HepG2 (cell line): Measurements from ENCODE around the gene ZNF32.

Source experiments
- DNMT1 ChIP-seq: sonication (generic); formaldehyde crosslinking; IDR thresholded peaks from 2 replicates; pipeline ENCODE4 v1.5.1; 2020; ENCODE audit warnings: mild to moderate bottlenecking, missing genetic modification reagents
- EZH2 ChIP-seq: conservative IDR thresholded peaks from 2 replicates; pipeline ENCODE4 v1.6.1; 2012; ENCODE audit warnings: mild to moderate bottlenecking, low read depth, low read length, moderate library complexity
- PHB2 ChIP-seq: fragments of 450-650 bp; IDR thresholded peaks from 2 replicates; pipeline ENCODE4 v1.6.1; 2018; ENCODE audit not compliant: partially characterized antibody
- TOE1 ChIP-seq: sonication (generic); formaldehyde crosslinking; IDR thresholded peaks from 2 replicates; pipeline ENCODE4 v1.4.0; 2020; ENCODE audit warnings: mild to moderate bottlenecking, missing genetic modification reagents
- ZBTB8A ChIP-seq: sonication (generic); formaldehyde crosslinking; IDR thresholded peaks from 2 replicates; pipeline ENCODE4 v1.4.0; 2020; ENCODE audit warnings: mild to moderate bottlenecking, low read depth, missing genetic modification reagents, borderline replicate concordance
- ZFP82 ChIP-seq: sonication (generic); formaldehyde crosslinking; IDR thresholded peaks from 2 replicates; pipeline ENCODE4 v1.5.1; 2020; ENCODE audit warnings: mild to moderate bottlenecking, missing genetic modification reagents, borderline replicate concordance
- ZNF501 ChIP-seq: sonication (generic); formaldehyde crosslinking; IDR thresholded peaks from 2 replicates; pipeline ENCODE4 v1.5.1; 2020; ENCODE audit warnings: mild to moderate bottlenecking, moderate library complexity, missing genetic modification reagents
- TF ChIP-seq, protein P1 (sequence below): sonication (generic); formaldehyde crosslinking; IDR thresholded peaks from 2 replicates; pipeline ENCODE4 v1.4.0; 2020; ENCODE audit warnings: missing genetic modification reagents
- TF ChIP-seq, protein P2 (sequence below): sonication (generic); formaldehyde crosslinking; IDR thresholded peaks from 2 replicates; pipeline ENCODE4 v1.5.0; 2020; ENCODE audit warnings: mild to moderate bottlenecking, missing genetic modification reagents, moderate library complexity

DNA sequence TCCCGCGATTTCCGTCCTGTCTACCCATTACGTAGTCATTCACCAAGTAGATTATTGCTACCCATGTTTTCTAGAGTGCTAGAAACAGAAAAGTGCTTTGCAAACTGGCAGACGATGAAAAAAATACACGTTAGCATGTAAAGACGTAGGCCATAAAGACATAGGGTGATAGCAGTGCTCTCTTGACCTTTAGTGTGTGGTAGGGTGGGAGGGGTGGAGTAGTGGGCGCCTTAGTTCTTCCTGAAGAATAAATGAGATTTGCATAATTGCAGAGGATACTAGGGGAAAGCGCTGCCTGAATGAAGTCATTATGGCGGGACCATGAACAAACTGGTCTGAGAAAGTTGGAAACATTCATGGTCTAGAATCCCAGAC is 41.5 kb downstream of the ZNF32 start:
- TF ChIP-seq, protein P1, sequence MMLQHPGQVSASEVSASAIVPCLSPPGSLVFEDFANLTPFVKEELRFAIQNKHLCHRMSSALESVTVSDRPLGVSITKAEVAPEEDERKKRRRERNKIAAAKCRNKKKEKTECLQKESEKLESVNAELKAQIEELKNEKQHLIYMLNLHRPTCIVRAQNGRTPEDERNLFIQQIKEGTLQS (CRISPR knock-in tag): no peak
- no peak for TF ChIP-seq ZFP82
- no peak for TF ChIP-seq PHB2
- TF ChIP-seq, protein P2, sequence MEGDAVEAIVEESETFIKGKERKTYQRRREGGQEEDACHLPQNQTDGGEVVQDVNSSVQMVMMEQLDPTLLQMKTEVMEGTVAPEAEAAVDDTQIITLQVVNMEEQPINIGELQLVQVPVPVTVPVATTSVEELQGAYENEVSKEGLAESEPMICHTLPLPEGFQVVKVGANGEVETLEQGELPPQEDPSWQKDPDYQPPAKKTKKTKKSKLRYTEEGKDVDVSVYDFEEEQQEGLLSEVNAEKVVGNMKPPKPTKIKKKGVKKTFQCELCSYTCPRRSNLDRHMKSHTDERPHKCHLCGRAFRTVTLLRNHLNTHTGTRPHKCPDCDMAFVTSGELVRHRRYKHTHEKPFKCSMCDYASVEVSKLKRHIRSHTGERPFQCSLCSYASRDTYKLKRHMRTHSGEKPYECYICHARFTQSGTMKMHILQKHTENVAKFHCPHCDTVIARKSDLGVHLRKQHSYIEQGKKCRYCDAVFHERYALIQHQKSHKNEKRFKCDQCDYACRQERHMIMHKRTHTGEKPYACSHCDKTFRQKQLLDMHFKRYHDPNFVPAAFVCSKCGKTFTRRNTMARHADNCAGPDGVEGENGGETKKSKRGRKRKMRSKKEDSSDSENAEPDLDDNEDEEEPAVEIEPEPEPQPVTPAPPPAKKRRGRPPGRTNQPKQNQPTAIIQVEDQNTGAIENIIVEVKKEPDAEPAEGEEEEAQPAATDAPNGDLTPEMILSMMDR (CRISPR knock-in tag): no peak
- TF ChIP-seq TOE1 (CRISPR knock-in tag): no peak
- TF ChIP-seq EZH2: no peak
- no peak for TF ChIP-seq DNMT1 (CRISPR knock-in tag)
- TF ChIP-seq ZBTB8A (CRISPR knock-in tag): no peak
- no peak for TF ChIP-seq ZNF501 (CRISPR knock-in tag)
